Stimulated activated CD8-positive, alpha-beta memory T cell treated with anti-CD3 and anti-CD28 coated beads, Interleukin-4, amount 100 ng/mL, for 4 hours (primary cell): ENCODE data around the gene ANO1.

Source experiments
- DNase-seq, 2 donors: peaks; one replicate each; pipeline ENCODE4 v3.0.0-alpha.2; 2020; ENCODE audit warnings: low read depth in 2 of 2, low spot score in 1 of 2

ANO1 gene

DNA sequence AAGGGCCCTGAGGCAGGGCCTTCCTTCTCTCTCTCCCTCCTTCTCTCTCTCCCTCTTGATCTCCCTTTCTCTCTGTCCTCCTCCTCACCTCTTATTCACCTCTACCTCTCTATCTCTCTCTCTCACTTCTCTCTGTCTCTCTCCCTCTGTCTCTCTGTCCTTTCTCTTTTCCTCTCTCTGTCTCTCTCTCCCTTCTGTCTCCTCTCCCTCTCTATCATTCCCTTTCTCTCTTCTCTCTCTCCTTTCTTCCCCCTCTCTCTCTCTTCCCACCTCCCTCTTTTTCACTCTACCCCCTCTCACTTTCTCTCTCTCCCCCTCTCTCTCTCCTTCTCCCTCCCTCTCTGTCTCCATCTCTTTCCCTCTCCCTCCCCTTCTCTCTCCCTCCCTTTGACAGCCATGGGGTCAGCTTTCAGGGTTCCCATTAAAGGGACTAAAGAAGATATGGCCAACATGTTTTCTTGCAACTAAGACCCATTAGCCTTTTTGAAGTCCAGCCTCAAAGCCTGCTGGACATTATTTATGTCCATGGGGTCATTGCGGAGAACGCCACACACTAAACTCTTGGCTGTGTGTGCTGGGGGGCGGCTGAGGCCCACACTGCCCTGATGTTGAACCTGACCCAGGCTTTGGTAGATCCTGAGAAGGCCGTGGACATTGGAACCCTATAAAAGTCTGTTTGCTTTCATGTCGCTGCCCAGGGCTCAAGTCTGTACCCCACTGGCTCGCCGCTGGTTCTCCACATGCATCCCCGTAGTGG, 15.0 kb downstream of the ANO1 start:
- no peak for DNase-seq

DNA sequence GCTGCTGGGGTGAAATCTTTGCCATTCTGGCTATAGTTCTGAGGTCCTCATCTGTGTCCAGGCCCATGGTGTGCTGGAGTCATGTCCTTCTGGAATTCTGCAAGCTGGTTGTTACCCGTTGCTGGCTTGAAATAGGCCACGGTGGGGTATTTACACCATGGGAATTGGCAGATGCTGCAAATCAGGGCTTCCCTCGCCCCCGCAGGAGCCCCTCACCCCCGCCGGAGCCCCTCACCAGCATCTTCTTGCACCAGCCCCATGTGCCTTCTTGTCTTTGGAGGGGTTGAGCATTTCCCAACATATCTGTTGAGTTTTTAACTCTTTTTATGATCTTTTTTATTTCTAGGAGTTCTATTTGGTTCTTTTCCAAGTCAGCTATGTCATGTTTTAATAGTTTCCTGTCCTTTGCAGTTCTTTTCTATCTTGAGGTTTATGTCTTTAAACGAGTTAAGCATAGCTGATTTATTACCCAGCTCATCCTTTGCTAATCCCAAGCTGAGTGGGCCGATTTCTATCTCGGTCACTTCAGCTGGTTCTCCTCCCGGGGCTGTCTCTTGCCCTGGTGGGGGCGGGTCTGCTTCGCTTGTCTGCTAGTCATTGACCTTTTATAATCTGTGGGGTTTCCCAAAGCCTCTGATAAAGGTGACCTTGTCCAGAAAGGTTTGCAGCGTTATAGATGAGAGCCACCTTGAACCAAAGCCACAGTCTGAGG, 17.6 kb downstream of the ANO1 start:
- DNase-seq: no peak

DNA sequence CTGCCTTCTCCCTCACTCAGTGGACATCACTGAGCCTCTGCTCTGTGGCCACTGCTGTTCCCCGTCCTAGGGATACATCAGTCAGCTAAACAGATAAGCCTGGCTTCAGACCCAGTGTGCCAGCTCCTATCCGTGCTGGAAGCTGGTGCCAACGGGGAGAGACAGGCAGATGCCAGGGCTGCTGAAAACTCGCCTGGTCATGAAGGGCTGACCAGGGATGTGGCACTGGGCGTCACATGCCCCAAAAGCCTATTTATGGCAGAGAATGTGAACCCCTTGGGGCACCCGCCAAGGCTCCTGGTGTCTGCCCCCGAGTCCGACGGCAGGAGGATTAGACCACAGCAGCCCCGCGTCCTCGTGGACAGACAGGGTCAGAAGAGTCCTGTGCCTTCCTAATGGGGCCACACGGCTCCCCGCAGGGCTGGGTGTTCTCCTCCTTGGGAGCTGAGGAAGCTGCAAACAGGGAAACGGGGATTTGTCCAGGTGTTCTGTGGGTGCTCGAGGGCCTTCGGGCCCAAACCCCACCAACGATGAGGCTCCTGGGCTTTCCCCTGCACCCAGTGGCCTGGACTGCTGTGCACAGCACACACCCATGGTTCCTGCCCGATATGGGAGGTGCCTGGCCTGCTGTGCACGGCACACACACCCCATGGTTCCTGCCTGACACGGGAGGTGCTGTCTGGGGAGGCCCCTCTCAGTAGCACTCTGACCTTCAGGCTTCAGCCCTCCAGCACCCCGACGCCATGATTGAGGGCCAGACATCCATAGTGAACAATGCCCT, 19.9 kb downstream of the ANO1 start:
- DNase-seq: no peak

DNA sequence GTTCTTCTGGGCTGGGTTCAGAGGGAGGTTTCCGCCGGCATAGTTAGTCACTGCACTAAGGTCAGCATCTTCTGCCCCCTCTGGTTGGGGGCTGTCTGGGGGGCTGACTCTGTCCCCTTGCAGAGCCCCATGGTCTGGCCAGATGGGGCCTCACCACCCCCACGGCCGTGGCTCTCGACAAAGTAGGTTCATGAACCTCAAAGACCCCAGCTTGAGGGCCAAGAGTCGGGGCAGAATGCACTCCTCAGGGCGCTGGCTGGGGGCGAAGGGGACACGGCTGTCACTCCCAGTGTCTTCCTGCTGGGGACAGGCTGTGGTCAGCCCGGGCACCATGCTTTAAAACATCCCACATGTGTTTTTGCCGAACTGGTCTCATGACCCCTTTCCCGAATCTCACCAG, 20.8 kb downstream of the ANO1 start:
- no peak for DNase-seq

DNA sequence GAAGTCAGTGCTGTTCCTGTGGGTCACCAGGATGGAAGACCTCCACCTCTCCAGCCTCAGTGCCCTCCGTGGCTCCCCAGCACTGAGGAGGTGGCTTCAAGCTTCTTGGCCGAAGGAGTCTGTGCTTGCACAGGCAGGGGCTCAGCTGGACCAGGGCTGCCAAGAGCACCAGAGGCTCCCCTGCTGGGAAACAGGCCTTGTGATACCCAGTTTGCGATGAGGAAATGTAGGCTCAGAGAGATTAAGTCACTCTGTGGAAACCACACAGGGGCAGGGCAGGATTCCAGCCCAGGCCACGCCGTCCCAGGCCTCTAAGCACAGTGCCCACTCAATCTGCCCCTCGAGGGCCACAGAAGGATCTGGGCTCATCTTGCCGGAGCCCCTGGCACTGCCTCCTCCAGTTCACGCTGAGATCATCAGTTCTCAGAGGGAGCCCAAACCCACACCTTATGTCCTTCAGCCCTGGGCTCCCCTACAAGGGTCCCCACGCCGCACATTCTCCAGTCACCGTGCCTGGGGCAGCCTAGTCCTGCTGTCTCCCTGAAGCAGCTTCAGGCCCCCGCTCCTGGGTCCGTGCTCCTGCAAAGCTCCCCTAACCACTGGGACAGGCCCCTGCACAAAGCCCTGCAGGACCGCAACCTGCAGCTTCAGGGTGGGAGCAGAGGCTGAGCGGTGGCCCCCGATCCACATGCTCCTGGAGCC, 21.6 kb downstream of the ANO1 start:
- DNase-seq: no peak

DNA sequence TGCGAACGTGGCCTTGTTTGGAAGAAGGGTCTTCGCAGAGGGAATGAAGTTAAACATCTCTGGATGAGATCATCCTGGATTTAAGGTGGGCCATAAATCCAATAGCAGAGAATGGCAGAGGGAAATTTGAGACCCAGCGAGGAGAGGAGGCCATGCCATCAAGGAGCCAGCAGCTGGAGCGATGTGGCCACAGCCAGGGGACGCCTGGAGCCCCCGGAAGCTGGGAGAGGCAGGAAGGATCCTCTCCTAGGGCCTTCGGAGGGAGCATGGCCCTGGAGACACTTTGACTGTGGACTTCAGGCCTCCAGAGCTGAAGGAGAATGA, 22.1 kb downstream of the ANO1 start:
- DNase-seq: no peak

DNA sequence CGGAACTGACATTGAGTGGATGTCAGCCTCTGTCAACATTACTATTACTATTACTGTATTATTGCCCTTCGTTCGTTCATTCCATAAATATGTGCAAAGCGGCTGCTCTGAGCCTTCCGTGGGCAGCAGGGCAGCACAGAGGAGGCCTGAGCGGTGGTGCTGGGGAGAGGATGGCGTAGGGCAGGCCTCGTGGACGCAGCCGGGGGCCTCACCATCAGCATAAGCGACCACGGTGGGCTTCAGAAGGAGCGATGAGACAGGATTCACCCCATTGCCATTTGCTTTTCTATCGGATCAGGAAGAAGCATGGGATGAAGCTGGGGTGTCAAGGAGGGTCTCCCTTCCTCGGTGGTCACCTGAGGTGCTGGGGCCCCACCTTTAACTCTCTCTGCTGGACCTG, 22.7 kb downstream of the ANO1 start:
- no peak for DNase-seq

DNA sequence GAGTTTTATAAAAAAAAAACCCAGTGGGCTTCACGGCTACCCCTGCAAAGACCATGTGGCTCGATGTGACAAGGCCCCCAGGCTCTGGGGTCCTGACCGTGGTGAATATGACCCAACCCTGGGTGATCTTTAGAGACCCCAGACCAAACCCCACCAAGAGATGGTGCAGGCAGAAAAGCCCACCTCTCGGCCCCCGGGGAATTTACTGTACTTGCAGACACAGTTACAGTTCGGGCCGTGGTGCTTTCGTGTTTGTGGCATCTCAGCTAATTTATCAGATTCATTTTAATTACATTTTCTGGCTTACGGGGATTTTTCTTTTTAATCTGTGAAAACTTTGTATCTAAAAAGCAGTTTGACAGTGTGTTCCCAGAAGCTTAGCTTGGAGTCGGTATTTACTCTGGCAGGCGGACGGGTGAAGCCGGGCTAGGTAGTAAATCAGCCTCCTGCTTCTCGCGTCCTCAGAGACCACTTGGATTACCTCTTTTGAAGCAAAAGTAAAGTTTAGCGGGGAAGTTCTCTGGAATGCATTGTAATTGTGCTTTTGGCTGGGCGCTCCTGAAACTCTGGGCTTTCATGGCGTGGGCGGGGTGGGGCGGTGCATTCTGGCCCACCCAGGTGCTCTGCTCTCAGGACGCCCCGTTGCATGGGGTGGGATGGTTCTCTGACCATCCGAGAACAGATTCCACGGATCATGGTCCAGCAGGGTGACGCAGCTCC, 25.3 kb downstream of the ANO1 start:
- no peak for DNase-seq

DNA sequence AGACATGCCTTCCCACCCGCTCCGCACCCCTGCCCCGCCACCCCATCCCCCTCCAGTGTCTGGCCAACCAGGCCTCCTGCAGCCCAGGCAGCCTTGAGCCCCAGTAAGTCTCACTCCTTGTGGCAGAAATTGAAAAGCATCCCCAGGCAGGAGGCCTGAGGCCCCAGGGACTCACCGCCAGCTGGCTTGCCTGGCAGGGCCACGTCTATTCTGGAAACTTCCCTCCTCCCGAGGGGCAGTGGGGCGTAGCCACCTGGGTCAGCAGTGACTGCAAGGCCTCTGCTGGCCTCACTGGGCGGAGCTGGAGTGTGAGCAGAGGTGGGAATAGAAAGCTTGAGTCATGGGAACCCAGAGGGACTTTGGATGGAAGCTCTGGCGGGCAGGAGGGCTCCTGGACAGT, 26.3 kb downstream of the ANO1 start:
- no peak for DNase-seq

DNA sequence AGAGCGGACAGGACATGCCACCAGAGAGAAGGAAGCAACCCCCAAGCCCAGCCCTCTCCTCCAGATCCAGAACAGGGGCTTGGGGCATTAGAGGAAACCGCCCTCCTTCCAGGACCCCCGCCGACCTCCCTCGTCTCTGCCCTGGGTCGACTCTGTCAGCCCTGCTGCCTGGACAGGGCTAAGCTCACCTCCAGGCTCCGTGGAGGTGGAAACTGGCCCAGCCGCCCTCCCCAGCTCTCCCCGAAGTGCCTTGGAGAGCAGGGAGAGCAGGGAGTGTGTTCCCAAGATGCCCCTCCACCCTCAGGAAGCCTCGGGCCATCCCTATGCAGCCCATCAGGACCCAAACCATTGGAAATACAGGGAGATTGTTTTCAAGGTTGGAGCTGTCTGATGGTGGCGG, 26.8 kb downstream of the ANO1 start:
- DNase-seq: no peak

DNA sequence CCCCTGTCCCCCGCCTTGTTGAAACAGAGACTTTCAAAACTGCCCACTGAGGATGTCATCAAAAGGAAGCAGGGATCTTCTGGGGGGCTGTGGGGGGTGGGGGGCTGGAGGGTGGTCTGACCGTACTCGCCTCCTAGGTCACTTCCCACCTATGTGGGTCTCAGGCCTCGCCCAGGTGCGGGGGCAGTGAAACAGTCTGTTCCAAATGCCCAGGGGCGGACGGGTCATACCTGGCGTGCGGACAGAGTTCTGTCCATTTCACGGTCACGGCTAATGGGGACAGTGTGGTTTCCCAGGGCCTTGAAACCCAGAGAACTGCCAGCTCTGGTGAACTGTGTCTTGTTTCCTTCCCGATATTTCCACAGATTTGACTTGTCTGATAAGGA, 27.2 kb downstream of the ANO1 start:
- no peak for DNase-seq

DNA sequence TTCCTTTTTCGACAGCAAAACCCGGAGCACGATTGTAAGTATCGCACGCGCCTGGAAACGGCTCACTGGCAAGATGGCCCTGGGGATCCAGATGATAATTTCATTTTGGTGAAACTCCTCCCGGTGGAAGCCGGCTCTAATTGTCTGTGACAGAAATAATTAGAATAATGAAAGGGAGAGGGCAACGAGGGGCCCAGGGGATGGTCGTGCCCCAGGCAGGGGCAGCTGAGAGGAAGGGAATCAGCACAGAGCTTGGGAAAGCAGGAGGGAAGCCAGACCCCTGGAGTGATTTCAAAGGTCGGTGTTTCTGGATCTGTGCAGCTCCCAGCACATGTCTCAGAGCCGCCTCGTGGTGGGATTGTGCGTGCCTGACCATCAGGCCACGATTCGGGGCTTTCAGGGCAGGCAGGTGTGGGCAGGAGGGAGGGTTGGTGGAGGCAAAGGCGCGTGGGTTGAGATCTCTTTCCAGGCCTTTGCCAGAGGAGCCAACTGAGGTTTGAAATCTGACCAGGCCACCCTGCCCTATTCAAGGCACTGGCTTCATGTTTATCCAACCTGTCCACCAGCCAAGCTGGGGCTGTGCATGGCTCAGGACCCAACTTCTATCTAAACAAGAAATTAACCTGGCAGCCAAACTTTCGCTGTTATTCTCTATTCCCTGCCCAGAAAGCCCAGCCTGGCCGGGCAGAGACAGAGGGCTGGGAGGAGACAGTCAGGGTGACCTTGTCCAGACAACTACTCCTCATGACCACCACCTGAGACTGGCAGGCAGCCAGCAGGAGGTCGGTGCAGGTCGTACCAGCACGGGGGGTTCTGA, 27.8 kb downstream of the ANO1 start:
- no peak for DNase-seq

DNA sequence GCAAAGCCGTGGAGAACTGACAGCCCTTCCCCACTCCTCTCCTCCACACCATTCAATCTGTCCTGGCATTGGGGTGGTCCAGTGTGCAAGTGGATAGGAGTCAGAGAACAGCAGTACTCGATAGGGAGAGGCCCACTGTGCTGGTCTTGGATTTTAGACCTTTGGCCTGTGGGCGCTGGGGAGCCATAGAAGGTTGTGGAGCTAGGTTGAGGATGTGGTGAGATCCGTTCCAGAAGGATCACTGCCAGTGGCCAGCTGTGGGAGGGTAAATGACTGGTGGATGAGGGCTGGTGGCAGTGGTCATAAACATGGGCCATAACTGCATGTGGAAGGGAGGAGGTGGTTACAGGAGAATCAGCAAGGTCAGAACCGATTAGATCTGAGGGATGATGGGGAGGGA, 28.6 kb downstream of the ANO1 start:
- no peak for DNase-seq

DNA sequence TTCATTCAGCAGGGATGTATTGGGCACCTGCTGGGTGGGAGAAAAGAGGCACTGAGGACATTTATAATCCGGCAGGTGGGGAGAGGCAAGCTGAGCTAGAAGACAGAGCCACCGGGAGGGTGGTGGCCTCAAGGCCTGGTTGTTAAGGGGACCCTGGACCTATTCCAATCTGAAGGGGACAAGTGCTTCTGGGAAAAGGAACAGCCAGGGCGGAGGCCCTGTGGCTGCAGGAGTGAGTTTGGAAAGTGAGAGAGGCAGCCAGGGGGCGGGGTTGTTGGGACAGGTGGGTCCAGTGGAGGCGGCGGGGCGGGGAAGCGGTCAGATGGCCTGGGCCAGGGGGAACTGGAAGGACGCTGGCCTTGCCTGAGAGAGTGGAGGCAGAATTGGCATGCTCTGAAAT, 29.1 kb downstream of the ANO1 start:
- no peak for DNase-seq

DNA sequence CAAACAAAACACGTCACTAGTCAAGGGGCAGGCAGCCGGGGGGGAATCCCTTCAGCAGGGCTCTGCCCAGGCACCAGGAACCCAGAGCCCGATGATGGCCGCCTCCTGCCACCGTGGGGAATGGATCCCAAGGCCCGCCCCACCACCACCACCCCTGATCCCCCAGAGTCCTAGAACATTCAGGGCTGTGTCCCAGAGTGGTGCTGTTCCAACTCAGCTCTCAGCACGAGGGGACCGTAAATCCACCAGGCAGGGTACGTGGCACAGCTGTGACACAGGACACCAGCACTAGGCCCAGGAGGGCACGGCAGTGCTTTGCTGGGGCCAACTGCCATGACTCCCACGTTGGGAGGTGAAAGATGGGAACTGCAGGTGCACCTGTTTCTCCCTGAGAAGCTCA, 29.6 kb downstream of the ANO1 start:
- DNase-seq: no peak

DNA sequence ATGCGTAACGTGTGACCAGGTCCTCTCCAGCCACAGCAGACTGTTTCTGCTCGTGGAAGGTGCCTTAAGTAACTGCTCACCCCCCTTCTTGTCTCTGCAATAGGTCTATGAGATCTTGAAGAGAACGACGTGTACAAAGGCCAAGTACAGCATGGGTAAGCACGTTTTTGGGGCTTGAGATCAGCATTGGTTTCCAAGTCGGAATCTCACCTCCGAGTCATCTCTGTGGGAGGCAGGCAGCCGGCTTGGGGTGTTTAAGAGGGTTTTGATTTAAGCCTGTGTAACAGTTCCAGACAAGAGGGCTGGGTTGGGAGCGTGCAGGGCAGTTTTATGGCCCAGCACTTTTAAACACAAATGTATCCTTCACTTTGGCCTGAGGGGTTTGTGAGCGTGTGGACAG, 30.1 kb downstream of the ANO1 start:
- DNase-seq: no peak

DNA sequence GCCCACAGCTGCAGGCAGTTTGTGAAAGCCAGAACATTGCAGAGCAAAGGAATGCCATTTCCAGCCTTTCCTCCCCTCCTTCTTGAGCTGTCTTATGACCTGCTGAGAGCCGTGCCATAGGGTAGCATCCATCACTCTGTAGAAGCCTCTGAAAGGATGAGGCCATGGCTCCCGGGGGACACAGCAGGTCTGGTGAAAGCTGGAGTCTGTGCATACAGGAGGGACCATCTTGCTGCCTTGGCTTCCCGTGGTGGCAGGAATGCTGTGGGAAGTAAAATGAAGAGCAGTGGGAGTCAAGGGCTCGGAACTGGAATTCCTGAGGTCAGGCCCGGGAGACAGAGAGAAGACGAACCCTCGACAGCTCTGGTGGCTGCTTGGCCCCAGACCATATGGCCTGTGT, 30.9 kb downstream of the ANO1 start:
- no peak for DNase-seq

DNA sequence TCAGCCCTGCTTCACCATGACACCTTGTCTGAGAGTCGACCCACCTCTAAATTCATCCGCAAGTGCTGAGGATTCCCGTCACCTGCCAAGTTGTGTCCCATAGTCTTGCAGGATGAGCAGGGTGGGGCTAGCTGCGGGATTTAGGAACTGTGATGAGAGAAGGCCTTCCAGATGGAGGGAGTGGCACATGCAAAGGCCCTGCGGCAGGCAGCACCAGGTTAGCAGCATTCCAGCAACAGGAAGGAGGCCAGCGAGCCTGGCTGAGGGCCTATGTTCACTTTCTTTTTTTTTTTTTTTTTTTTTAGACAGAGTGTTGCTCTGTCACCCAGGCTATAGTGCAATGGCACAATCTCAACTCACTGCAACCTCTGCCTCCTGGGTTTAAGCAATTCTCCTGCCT, 31.8 kb downstream of the ANO1 start:
- no peak for DNase-seq

DNA sequence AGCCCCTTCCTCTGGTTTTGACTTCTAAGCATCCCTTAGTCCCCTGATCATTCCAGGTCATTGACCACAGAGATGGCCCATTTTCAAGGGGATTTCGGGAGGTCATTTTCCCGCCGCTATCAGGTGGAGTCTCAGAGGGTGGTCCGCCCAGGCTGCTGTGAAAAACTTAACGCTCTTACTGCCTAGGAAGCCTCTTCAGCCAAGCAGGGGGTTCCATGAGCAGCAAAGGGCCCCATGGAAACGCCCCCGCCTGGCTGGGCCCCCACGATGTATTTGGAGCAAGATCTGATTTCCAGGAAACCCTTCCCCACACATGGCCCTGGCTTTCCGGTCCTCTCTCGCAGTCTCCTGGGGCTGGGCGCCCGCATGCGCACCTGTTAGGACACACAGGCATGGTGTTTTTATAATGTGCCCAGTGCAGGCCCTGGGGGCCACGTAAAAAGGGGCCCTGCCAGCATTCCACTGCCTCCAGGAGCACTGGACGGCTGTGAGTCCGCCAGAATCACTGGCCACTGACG, 32.5 kb downstream of the ANO1 start:
- DNase-seq: no peak
